Measurements from ENCODE around the gene ANKLE2.

GRCh38 chr12:132746613-132747012 lies 15.0 kb downstream of the ANKLE2 start:
- TF ChIP-seq CTCF (IDR thresholded peaks at IDR 0.05; ENCODE audit: control extremely low read depth in 1 of 3, insufficient read depth in 1 of 3, low read depth in 1 of 3, low read length in 3 of 3) (no peak), PHF8 (conservative IDR thresholded peaks at IDR 0.05; ENCODE audit: low read depth, low read length) (no peak), HDAC2 (IDR thresholded peaks at IDR 0.05; ENCODE audit: borderline replicate concordance in 1 of 2, low read depth in 2 of 2, low read length in 2 of 2) (no peak)

Data from H1 (cell line).